Measurements from ENCODE around the gene KIAA0753. TPM values are rescaled to one million over a fixed set of nuclear protein-coding genes. Genes with fewer than 3 reads are reported as not detected.

KIAA0753 gene
- total RNA-seq, 1 experiment from 2014 or later: 5.7 TPM

GRCh38 chr17:6570731-6571451, 69.6 kb downstream of the KIAA0753 start:
- H3K9me3 ChIP-seq: no peaks in the 10 kb centered on the region
- H3K36me3 ChIP-seq: no peaks in the 10 kb centered on the region
- H3K27me3 ChIP-seq: no peaks in the 10 kb centered on the region
- DNase-seq: no peak
- no peak overlapping the region for H3K4me3 ChIP-seq

GRCh38 chr17:6569370-6570285, 70.9 kb downstream of the KIAA0753 start:
- Histone ChIP-seq H3K4me3 (no peak overlapping the region), H3K36me3 (no peaks in the 10 kb centered on the region), H3K9me3 (no peaks in the 10 kb centered on the region), H3K27me3 (no peaks in the 10 kb centered on the region)
- no peak for DNase-seq

- no peaks in the 10 kb centered on the region for H3K9me3 ChIP-seq
- no peaks in the 10 kb centered on the region for H3K36me3 ChIP-seq
- DNase-seq: no peak
- no peaks in the 10 kb centered on the region for H3K27me3 ChIP-seq
- no peak overlapping the region for H3K4me3 ChIP-seq
Observed at GRCh38 chr17:6568184-6568758, 72.2 kb downstream of the KIAA0753 start.

GRCh38 chr17:6567528-6568183, 72.9 kb downstream of the KIAA0753 start:
- DNase-seq: peak; percentile 48

GRCh38 chr17:6561446-6561845, 79.1 kb downstream of the KIAA0753 start:
- no peak for DNase-seq
- Histone ChIP-seq H3K9me3 (no peaks in the 10 kb centered on the region), H3K4me3 (no peak overlapping the region), H3K36me3 (no peaks in the 10 kb centered on the region), H3K27me3 (no peaks in the 10 kb centered on the region)

More at GRCh38 chr17:6567528-6568183, 72.9 kb downstream of the KIAA0753 start:
- Histone ChIP-seq H3K36me3 (no peaks in the 10 kb centered on the region), H3K9me3 (no peaks in the 10 kb centered on the region), H3K4me3 (no peak overlapping the region), H3K27me3 (no peaks in the 10 kb centered on the region)

- Histone ChIP-seq H3K9me3 (no peaks in the 10 kb centered on the region), H3K27me3 (no peaks in the 10 kb centered on the region), H3K36me3 (no peaks in the 10 kb centered on the region), H3K4me3 (no peak overlapping the region)
- DNase-seq: no peak
Observed at GRCh38 chr17:6560496-6560895, 80.0 kb downstream of the KIAA0753 start.

GRCh38 chr17:6559753-6560215, 80.7 kb downstream of the KIAA0753 start:
- no peaks in the 10 kb centered on the region for H3K9me3 ChIP-seq
- no peak overlapping the region for H3K4me3 ChIP-seq
- no peaks in the 10 kb centered on the region for H3K27me3 ChIP-seq
- no peaks in the 10 kb centered on the region for H3K36me3 ChIP-seq
- DNase-seq: no peak

GRCh38 chr17:6558932-6559752, 81.4 kb downstream of the KIAA0753 start:
- no peak for DNase-seq
- no peaks in the 10 kb centered on the region for H3K36me3 ChIP-seq
- H3K27me3 ChIP-seq: no peaks in the 10 kb centered on the region
- no peak overlapping the region for H3K4me3 ChIP-seq
- H3K9me3 ChIP-seq: no peaks in the 10 kb centered on the region

GRCh38 chr17:6558276-6558675, 82.2 kb downstream of the KIAA0753 start:
- no peak for DNase-seq
- no peaks in the 10 kb centered on the region for H3K27me3 ChIP-seq
- H3K36me3 ChIP-seq: no peaks in the 10 kb centered on the region
- H3K9me3 ChIP-seq: no peaks in the 10 kb centered on the region
- no peak overlapping the region for H3K4me3 ChIP-seq

- no peaks in the 10 kb centered on the region for H3K9me3 ChIP-seq
- no peaks in the 10 kb centered on the region for H3K36me3 ChIP-seq
- no peaks in the 10 kb centered on the region for H3K27me3 ChIP-seq
- no peak for DNase-seq
- no peak overlapping the region for H3K4me3 ChIP-seq
Observed at GRCh38 chr17:6557040-6557438, 83.5 kb downstream of the KIAA0753 start.

- no peaks in the 10 kb centered on the region for H3K36me3 ChIP-seq
- no peaks in the 10 kb centered on the region for H3K9me3 ChIP-seq
- H3K4me3 ChIP-seq: peak within 1 kb of the TSS; percentile 42
- no peak for DNase-seq
- no peaks in the 10 kb centered on the region for H3K27me3 ChIP-seq
Observed at GRCh38 chr17:6556121-6557039, 84.1 kb downstream of the KIAA0753 start, which contains the start of gene PITPNM3. Gene PITPNM3, minus strand, starts transcription at chr17:6556555. Its CDS starts 149 bp downstream, at chr17:6556406.

- H3K9me3 ChIP-seq: no peaks in the 10 kb centered on the region
- peak overlapping the region; percentile 42 for H3K4me3 ChIP-seq
- H3K36me3 ChIP-seq: no peaks in the 10 kb centered on the region
- DNase-seq: peak; percentile 76
- no peaks in the 10 kb centered on the region for H3K27me3 ChIP-seq
Observed at GRCh38 chr17:6555331-6556120, 85.0 kb downstream of the KIAA0753 start.

GRCh38 chr17:6554871-6555330, 85.6 kb downstream of the KIAA0753 start:
- no peaks in the 10 kb centered on the region for H3K36me3 ChIP-seq
- H3K27me3 ChIP-seq: no peaks in the 10 kb centered on the region
- no peak for DNase-seq
- peak overlapping the region; percentile 42 for H3K4me3 ChIP-seq
- H3K9me3 ChIP-seq: no peaks in the 10 kb centered on the region

- no peaks in the 10 kb centered on the region for H3K9me3 ChIP-seq
- no peaks in the 10 kb centered on the region for H3K27me3 ChIP-seq
- H3K36me3 ChIP-seq: no peaks in the 10 kb centered on the region
- no peak for DNase-seq
- H3K4me3 ChIP-seq: no peak overlapping the region
Observed at GRCh38 chr17:6554342-6554741, 86.2 kb downstream of the KIAA0753 start.
